ENCODE results near the gene PTPRK. TPM values are rescaled to one million over a fixed set of nuclear protein-coding genes. Genes with fewer than 3 reads are reported as not detected.

PTPRK gene
- total RNA-seq, 4 donors from 2014 or later = 88.0 to 187 (median 136) TPM

DNA sequence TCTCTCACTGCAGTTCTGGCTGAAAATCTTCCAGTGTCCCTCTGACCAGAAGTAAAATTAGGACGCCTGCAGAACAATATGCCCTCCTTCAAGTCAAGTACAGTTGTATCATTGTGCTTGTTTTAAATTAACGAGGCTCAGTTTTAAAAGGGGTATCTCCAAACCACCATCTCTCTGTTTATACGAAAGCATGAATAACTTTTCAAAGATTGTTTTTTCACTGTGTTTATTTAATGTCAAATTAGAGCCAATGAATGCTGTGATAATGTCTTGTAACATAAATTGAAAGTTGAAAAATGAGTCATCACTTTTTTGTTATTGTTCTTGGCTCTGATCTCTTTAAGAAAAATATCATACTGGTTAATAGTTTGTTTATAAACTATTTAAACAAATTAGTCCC, 388.8 kb downstream of the PTPRK start:
- WGBS, 2 donors (ENCODE audit: low coverage in 1 of 2) = 53 to 56% methylated on average over 3 of the region's 3 CpGs
- Histone ChIP-seq H3K36me3 (no peaks in the 10 kb centered on the region), H3K4me1 (peaks cover 0 to 11% (median 0%) of the 10 kb centered on the region in 4 donors), H3K27ac (no peak overlapping the region), H3K27me3 (no peaks in the 10 kb centered on the region), H3K9me3 (no peaks in the 10 kb centered on the region), H3K4me3 (no peak overlapping the region)
- intact Hi-C loops (cut with DNase I; ENCODE audit: low total_unique reads) (no loop called here), in situ Hi-C loops (cut with MboI; ENCODE audit: low pct_ligation_motif_present in 1 of 4, low pct_unique_long_range_greater_than_20kb in 1 of 4, low sequenced_read_pairs in 3 of 4) (no loop called here)
- DNase-seq = no peak
- TF ChIP-seq, protein P1, sequence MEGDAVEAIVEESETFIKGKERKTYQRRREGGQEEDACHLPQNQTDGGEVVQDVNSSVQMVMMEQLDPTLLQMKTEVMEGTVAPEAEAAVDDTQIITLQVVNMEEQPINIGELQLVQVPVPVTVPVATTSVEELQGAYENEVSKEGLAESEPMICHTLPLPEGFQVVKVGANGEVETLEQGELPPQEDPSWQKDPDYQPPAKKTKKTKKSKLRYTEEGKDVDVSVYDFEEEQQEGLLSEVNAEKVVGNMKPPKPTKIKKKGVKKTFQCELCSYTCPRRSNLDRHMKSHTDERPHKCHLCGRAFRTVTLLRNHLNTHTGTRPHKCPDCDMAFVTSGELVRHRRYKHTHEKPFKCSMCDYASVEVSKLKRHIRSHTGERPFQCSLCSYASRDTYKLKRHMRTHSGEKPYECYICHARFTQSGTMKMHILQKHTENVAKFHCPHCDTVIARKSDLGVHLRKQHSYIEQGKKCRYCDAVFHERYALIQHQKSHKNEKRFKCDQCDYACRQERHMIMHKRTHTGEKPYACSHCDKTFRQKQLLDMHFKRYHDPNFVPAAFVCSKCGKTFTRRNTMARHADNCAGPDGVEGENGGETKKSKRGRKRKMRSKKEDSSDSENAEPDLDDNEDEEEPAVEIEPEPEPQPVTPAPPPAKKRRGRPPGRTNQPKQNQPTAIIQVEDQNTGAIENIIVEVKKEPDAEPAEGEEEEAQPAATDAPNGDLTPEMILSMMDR (IDR thresholded peaks at IDR 0.05) = no peak
- TF ChIP-seq POLR2AphosphoS5 (IDR thresholded peaks at IDR 0.05) (no peak), POLR2A (IDR thresholded peaks at IDR 0.05) (no peak), EP300 (IDR thresholded peaks at IDR 0.05; ENCODE audit: low read depth) (no peak)

DNA sequence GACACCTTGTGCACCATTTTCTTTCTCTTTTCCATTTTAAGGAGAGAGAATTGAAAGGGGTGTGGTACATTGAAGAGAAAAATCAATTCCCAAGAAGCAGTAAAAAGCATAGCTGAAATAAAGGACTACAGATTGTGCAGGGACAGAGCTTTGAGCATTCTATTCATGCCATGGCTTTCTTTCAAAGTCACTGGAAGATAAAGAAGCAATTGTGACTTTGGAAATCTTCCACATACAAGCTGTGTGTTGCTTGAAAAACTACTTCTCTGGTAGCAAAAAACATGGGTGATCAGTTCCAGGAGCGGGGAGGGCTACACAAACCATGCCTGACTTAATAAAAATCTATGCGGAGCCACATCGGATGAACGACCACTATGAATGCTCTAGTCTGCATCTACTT, 389.4 kb downstream of the PTPRK start:
- H3K27me3 ChIP-seq = no peaks in the 10 kb centered on the region
- no peaks in the 10 kb centered on the region for H3K9me3 ChIP-seq
- H3K4me3 ChIP-seq = no peak overlapping the region
- TF ChIP-seq POLR2A (IDR thresholded peaks at IDR 0.05) (no peak), POLR2AphosphoS5 (IDR thresholded peaks at IDR 0.05) (no peak), EP300 (IDR thresholded peaks at IDR 0.05; ENCODE audit: low read depth) (no peak)
- TF ChIP-seq, protein P1 (IDR thresholded peaks at IDR 0.05) = no peak
- DNase-seq = no peak
- in situ Hi-C loops (cut with MboI; ENCODE audit: low pct_ligation_motif_present in 1 of 4, low pct_unique_long_range_greater_than_20kb in 1 of 4, low sequenced_read_pairs in 3 of 4) = no loop called here
- intact Hi-C loops (cut with DNase I; ENCODE audit: low total_unique reads) = no loop called here
- H3K27ac ChIP-seq = no peak overlapping the region
- H3K36me3 ChIP-seq = no peaks in the 10 kb centered on the region
- WGBS, 2 donors (ENCODE audit: low coverage in 1 of 2) = 82 to 89% methylated on average over 4 of the region's 4 CpGs
- H3K4me1 ChIP-seq = peaks cover 0 to 11% (median 0%) of the 10 kb centered on the region in 4 donors

DNA sequence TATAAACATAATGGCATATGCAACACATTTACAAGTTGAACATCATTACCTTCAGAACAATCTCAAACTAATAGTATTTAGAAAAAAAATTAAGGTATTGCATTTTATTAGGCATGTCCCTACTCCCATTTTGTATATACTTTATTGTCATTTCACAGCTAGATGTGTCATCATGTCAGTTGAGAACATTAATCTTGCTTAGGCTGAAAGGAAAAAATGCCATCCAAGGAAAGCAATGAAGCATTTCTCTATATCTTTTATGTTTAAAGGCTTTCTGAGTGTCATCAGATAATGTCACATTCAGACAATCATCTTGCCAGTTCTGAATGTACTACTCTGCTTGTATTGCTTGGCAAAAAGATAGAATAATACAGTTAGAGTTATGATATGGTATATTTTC, 390.7 kb downstream of the PTPRK start:
- TF ChIP-seq POLR2A (IDR thresholded peaks at IDR 0.05) = no peak
- no peak for TF ChIP-seq POLR2AphosphoS5 (IDR thresholded peaks at IDR 0.05)
- TF ChIP-seq, protein P1 (IDR thresholded peaks at IDR 0.05) = no peak
- H3K27me3 ChIP-seq = no peaks in the 10 kb centered on the region
- H3K9me3 ChIP-seq = no peaks in the 10 kb centered on the region
- intact Hi-C loops (cut with DNase I; ENCODE audit: low total_unique reads) (no loop called here), in situ Hi-C loops (cut with MboI; ENCODE audit: low pct_ligation_motif_present in 1 of 4, low pct_unique_long_range_greater_than_20kb in 1 of 4, low sequenced_read_pairs in 3 of 4) (no loop called here)
- H3K4me1 ChIP-seq = peaks cover 0 to 11% (median 0%) of the 10 kb centered on the region in 4 donors
- H3K27ac ChIP-seq = no peak overlapping the region
- no peaks in the 10 kb centered on the region for H3K36me3 ChIP-seq
- no peak for DNase-seq
- no peak overlapping the region for H3K4me3 ChIP-seq

GRCh38 chr6:128127650-128128049, 392.7 kb downstream of the PTPRK start:
- intact Hi-C loops (cut with DNase I; ENCODE audit: low total_unique reads) (no loop called here), in situ Hi-C loops (cut with MboI; ENCODE audit: low pct_ligation_motif_present in 1 of 4, low pct_unique_long_range_greater_than_20kb in 1 of 4, low sequenced_read_pairs in 3 of 4) (no loop called here)
- Histone ChIP-seq H3K4me1 (peaks cover 0 to 11% (median 0%) of the 10 kb centered on the region in 4 donors), H3K4me3 (no peak overlapping the region), H3K27ac (no peak overlapping the region), H3K9me3 (no peaks in the 10 kb centered on the region), H3K36me3 (no peaks in the 10 kb centered on the region), H3K27me3 (no peaks in the 10 kb centered on the region)
- DNase-seq = no peak
- TF ChIP-seq POLR2A (IDR thresholded peaks at IDR 0.05) (no peak), EP300 (IDR thresholded peaks at IDR 0.05; ENCODE audit: low read depth) (no peak), POLR2AphosphoS5 (IDR thresholded peaks at IDR 0.05) (no peak)
- TF ChIP-seq, protein P1 (IDR thresholded peaks at IDR 0.05) = no peak
- whole genome bisulfite sequencing, 2 donors (ENCODE audit: low coverage in 1 of 2) = 94 to 100% methylated on average over 1 of the region's 1 CpG

Measured in transverse colon (tissue), 4 donors.